HG02981 (cell line): ENCODE measurements around the gene CLMN.

Experiments
- ATAC-seq: cut with Tn5 transposase; IDR thresholded peaks from one replicate; pipeline ENCODE4 v1.9.1; 2021; ENCODE audit warnings: mild to moderate bottlenecking, moderate library complexity; ENCODE audit not compliant: unreplicated experiment

The CLMN gene

GRCh38 chr14:95265106-95266094, 54.3 kb downstream of the CLMN start:
- ATAC-seq: peak; percentile 91

- no peak for ATAC-seq
These were observed 55.3 kb downstream of the CLMN start for GRCh38 chr14:95264271-95264973.

- ATAC-seq: no peak
These were observed 56.0 kb downstream of the CLMN start for GRCh38 chr14:95263527-95264231.

GRCh38 chr14:95262511-95262891, 57.2 kb downstream of the CLMN start:
- no peak for ATAC-seq

- no peak for ATAC-seq
These were observed 57.8 kb downstream of the CLMN start for GRCh38 chr14:95261616-95262510.

GRCh38 chr14:95260537-95261361, 59.0 kb downstream of the CLMN start:
- no peak for ATAC-seq

- no peak for ATAC-seq
These were observed 60.7 kb downstream of the CLMN start for GRCh38 chr14:95258754-95259593.

- no peak for ATAC-seq
These were observed 61.6 kb downstream of the CLMN start for GRCh38 chr14:95258156-95258555.

GRCh38 chr14:95257521-95257920, 62.2 kb downstream of the CLMN start:
- ATAC-seq: no peak

GRCh38 chr14:95256776-95257060, 63.0 kb downstream of the CLMN start:
- ATAC-seq: no peak

GRCh38 chr14:95256002-95256775, 63.5 kb downstream of the CLMN start:
- no peak for ATAC-seq

GRCh38 chr14:95255487-95255886, 64.2 kb downstream of the CLMN start:
- no peak for ATAC-seq

GRCh38 chr14:95255013-95255412, 64.7 kb downstream of the CLMN start:
- ATAC-seq: no peak

- no peak for ATAC-seq
These were observed 65.4 kb downstream of the CLMN start for GRCh38 chr14:95254288-95254687.

- ATAC-seq: no peak
These were observed 66.6 kb downstream of the CLMN start for GRCh38 chr14:95253039-95253630.

GRCh38 chr14:95252219-95252618, 67.5 kb downstream of the CLMN start:
- ATAC-seq: no peak

- ATAC-seq: no peak
These were observed 68.8 kb downstream of the CLMN start for GRCh38 chr14:95250936-95251335.
